HG02678 (cell line): Measurements from ENCODE around the gene MRFAP1L1.

Experiments used
- ATAC-seq: cut with Tn5 transposase; IDR thresholded peaks from one replicate; pipeline ENCODE4 v1.9.1; 2021; ENCODE audit warnings: mild to moderate bottlenecking, moderate library complexity; ENCODE audit not compliant: unreplicated experiment

Gene MRFAP1L1

GRCh38 chr4:6716958-6717655 is 7.4 kb upstream of the MRFAP1L1 start:
- no peak for ATAC-seq

GRCh38 chr4:6716018-6716911 is 6.6 kb upstream of the MRFAP1L1 start, which contains the start of gene BLOC1S4:
BLOC1S4 (plus strand) TSS chr4:6716174; CDS start chr4:6716210, 36 bp downstream.
- ATAC-seq: peak; percentile 91

GRCh38 chr4:6715704-6716017 is 6.0 kb upstream of the MRFAP1L1 start:
- no peak for ATAC-seq

- no peak for ATAC-seq
These were observed 5.3 kb upstream of the MRFAP1L1 start for GRCh38 chr4:6714954-6715353.

GRCh38 chr4:6710996-6711395 is 1.3 kb upstream of the MRFAP1L1 start:
- no peak for ATAC-seq

- no peak for ATAC-seq
These were observed 617 bp upstream of the MRFAP1L1 start for GRCh38 chr4:6710282-6710681.

GRCh38 chr4:6706173-6706572 is 3.5 kb downstream of the MRFAP1L1 start:
- no peak for ATAC-seq

- no peak for ATAC-seq
These were observed 4.0 kb downstream of the MRFAP1L1 start for GRCh38 chr4:6705646-6706045.

GRCh38 chr4:6703786-6704185 is 5.9 kb downstream of the MRFAP1L1 start:
- no peak for ATAC-seq

GRCh38 chr4:6702761-6703160 is 6.9 kb downstream of the MRFAP1L1 start:
- ATAC-seq: no peak

- no peak for ATAC-seq
These were observed 8.3 kb downstream of the MRFAP1L1 start for GRCh38 chr4:6701371-6701770.

- ATAC-seq: no peak
These were observed 9.8 kb downstream of the MRFAP1L1 start for GRCh38 chr4:6699903-6700302.

- no peak for ATAC-seq
These were observed 10.3 kb downstream of the MRFAP1L1 start for GRCh38 chr4:6699388-6699787.

- no peak for ATAC-seq
These were observed 12.5 kb downstream of the MRFAP1L1 start for GRCh38 chr4:6697131-6697530.

GRCh38 chr4:6696611-6697010 is 13.1 kb downstream of the MRFAP1L1 start:
- ATAC-seq: peak; percentile 4

GRCh38 chr4:6695660-6696610 is 13.7 kb downstream of the MRFAP1L1 start:
- ATAC-seq: peak; percentile 52

- ATAC-seq: no peak
These were observed 15.3 kb downstream of the MRFAP1L1 start for GRCh38 chr4:6694177-6694901.

- ATAC-seq: no peak
These were observed 16.2 kb downstream of the MRFAP1L1 start, which contains the start of gene S100P for GRCh38 chr4:6693231-6694176. S100P (plus strand) TSS chr4:6693878; CDS start chr4:6693933, 55 bp downstream.

- ATAC-seq: no peak
These were observed 16.9 kb downstream of the MRFAP1L1 start for GRCh38 chr4:6692806-6693205.
